ENCODE measurements around the gene OR12D3.

GRCh38 chr6:29399525-29399924 is 24.4 kb upstream of the OR12D3 start:
- TF ChIP-seq POLR2A (IDR thresholded peaks at IDR 0.05): no peak
- TF ChIP-seq CTCF (IDR thresholded peaks at IDR 0.05): no peak
